ENCODE results near the gene RNF150.

RNF150 gene

DNA sequence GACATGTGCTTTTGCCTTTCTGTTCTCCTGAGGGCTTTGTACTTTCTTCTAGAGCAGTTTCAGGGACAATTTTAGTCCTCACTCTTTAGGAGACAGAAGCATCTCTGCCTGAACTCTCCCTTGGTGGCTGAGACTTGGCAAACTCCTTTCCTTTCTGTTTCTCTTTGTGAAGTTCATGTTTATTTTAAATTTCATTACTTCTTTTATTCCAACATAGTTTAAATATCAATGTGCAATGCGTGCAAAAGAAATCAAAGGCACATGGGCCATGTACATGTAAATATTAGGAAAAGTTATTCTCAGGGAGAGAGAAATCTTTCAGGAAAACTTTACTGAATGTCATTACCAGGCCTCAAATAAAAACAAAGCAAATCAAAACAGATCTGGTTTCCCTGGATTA is 177.6 kb downstream of the RNF150 start:
- H3K36me3 ChIP-seq (ENCODE audit: insufficient read depth, low read depth, low read length), result no peaks in the 10 kb centered on the region
- no peak overlapping the region for H3K27ac ChIP-seq (ENCODE audit: low read length)
- no peaks in the 10 kb centered on the region for H3K9me3 ChIP-seq (ENCODE audit: insufficient read depth, low read depth, low read length)
- H3K4me1 ChIP-seq (ENCODE audit: insufficient read depth, low read length), result peaks cover 5% of the 10 kb centered on the region
- H3K27me3 ChIP-seq (ENCODE audit: insufficient read depth, low read length), result no peaks in the 10 kb centered on the region
- no peak overlapping the region for H3K9ac ChIP-seq (ENCODE audit: low read depth, low read length)
- H3K4me3 ChIP-seq (ENCODE audit: low read length), result no peak overlapping the region

DNA sequence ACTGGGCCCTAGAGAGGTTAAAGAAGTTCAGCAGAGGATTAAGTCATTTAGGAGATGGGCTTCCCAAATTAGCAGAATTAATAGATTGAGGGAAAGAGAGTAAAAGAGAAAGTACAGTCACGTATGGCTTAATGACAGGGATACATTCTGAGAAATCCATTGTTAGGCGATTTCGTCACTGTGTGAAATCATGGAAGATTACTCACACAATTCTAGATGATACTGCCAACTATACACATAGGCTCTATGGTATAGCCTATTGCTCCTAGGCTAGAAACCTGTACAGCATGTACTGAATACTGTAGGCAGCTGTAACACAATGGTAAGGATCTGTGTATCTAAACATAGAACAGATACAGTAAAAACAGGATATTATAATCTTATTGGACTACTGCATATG is 180.6 kb downstream of the RNF150 start:
- H3K36me3 ChIP-seq (ENCODE audit: insufficient read depth, low read depth, low read length), result no peaks in the 10 kb centered on the region
- H3K4me1 ChIP-seq (ENCODE audit: insufficient read depth, low read length), result peaks cover 5% of the 10 kb centered on the region
- H3K27me3 ChIP-seq (ENCODE audit: insufficient read depth, low read length), result no peaks in the 10 kb centered on the region
- no peak overlapping the region for H3K27ac ChIP-seq (ENCODE audit: low read length)
- no peak overlapping the region for H3K9ac ChIP-seq (ENCODE audit: low read depth, low read length)
- no peak overlapping the region for H3K4me3 ChIP-seq (ENCODE audit: low read length)
- no peaks in the 10 kb centered on the region for H3K9me3 ChIP-seq (ENCODE audit: insufficient read depth, low read depth, low read length)

- Histone ChIP-seq H3K4me1 (ENCODE audit: insufficient read depth, low read length) (peaks cover 1% of the 10 kb centered on the region; the same call in 1 of the 2 replicates), H3K9ac (ENCODE audit: low read depth, low read length) (no peak overlapping the region), H3K36me3 (ENCODE audit: insufficient read depth, low read depth, low read length) (no peaks in the 10 kb centered on the region), H3K27me3 (ENCODE audit: insufficient read depth, low read length) (no peaks in the 10 kb centered on the region), H3K27ac (ENCODE audit: low read length) (no peak overlapping the region), H3K4me3 (ENCODE audit: low read length) (no peak overlapping the region), H3K9me3 (ENCODE audit: insufficient read depth, low read depth, low read length) (no peaks in the 10 kb centered on the region)
These were observed 185.8 kb downstream of the RNF150 start for GRCh38 chr4:140947506-140947905.

- Histone ChIP-seq H3K27ac (ENCODE audit: low read length) (no peak overlapping the region), H3K36me3 (ENCODE audit: insufficient read depth, low read depth, low read length) (no peaks in the 10 kb centered on the region), H3K9ac (ENCODE audit: low read depth, low read length) (no peak overlapping the region), H3K27me3 (ENCODE audit: insufficient read depth, low read length) (no peaks in the 10 kb centered on the region), H3K4me1 (ENCODE audit: insufficient read depth, low read length) (no peaks in the 10 kb centered on the region), H3K9me3 (ENCODE audit: insufficient read depth, low read depth, low read length) (no peaks in the 10 kb centered on the region), H3K4me3 (ENCODE audit: low read length) (no peak overlapping the region)
These were observed 188.2 kb downstream of the RNF150 start for GRCh38 chr4:140945106-140945505.

GRCh38 chr4:140944572-140944971 is 188.7 kb downstream of the RNF150 start:
- Histone ChIP-seq H3K27me3 (ENCODE audit: insufficient read depth, low read length) (no peaks in the 10 kb centered on the region), H3K4me1 (ENCODE audit: insufficient read depth, low read length) (no peaks in the 10 kb centered on the region), H3K9me3 (ENCODE audit: insufficient read depth, low read depth, low read length) (no peaks in the 10 kb centered on the region), H3K27ac (ENCODE audit: low read length) (no peak overlapping the region), H3K9ac (ENCODE audit: low read depth, low read length) (no peak overlapping the region), H3K4me3 (ENCODE audit: low read length) (no peak overlapping the region), H3K36me3 (ENCODE audit: insufficient read depth, low read depth, low read length) (no peaks in the 10 kb centered on the region)

DNA sequence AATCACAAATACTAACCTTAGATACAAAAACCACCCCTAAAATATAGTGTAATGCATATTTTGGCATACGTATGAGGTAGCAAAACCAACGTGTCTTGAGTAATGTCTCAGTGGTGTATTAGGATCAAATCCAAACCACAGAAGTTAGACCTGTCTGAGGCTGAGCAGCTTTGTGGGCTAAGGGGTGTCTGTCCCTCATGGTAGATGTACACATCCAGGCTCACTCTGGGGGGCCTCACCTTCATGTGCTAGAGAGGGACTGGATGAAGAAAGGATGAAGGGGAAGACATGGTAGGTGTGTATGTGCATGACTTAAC is 189.1 kb downstream of the RNF150 start:
- Histone ChIP-seq H3K4me1 (ENCODE audit: insufficient read depth, low read length) (no peaks in the 10 kb centered on the region), H3K4me3 (ENCODE audit: low read length) (no peak overlapping the region), H3K27me3 (ENCODE audit: insufficient read depth, low read length) (no peaks in the 10 kb centered on the region), H3K9me3 (ENCODE audit: insufficient read depth, low read depth, low read length) (no peaks in the 10 kb centered on the region), H3K9ac (ENCODE audit: low read depth, low read length) (no peak overlapping the region), H3K36me3 (ENCODE audit: insufficient read depth, low read depth, low read length) (no peaks in the 10 kb centered on the region), H3K27ac (ENCODE audit: low read length) (no peak overlapping the region)

DNA sequence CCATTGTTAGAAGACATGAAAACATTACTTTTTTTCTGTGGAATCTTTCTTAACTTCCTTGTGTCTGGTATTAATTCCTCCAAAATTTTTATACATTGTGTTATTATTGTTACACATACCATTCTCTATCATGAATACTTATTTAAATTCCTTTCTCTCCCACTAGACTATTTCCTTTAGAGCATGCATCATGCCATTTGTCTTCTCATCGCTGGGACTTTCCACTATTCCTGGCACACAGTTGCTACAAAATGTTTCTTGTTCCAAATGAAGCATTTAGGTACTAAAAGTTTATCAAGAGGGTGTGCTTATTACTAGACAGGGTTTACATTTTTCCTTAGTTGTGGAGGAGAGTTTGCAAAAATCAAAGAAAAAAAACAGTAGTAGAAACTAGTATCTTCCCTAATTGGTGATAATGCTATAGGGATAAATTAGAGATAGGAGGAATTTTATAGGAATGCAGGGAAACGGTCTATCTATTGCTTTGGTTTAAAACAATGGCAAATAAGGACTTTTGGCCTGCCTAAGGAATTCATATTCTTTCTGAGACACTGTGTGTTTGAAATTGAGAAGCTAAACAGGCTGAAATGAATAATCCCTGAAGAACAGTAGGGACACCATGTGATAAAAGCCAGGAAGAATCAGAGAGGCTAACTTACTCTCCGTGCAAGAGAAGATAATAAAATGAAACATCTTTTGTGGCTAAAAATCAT is 189.6 kb downstream of the RNF150 start:
- H3K27ac ChIP-seq (ENCODE audit: low read length), result no peak overlapping the region
- no peak overlapping the region for H3K4me3 ChIP-seq (ENCODE audit: low read length)
- no peaks in the 10 kb centered on the region for H3K4me1 ChIP-seq (ENCODE audit: insufficient read depth, low read length)
- H3K36me3 ChIP-seq (ENCODE audit: insufficient read depth, low read depth, low read length), result no peaks in the 10 kb centered on the region
- H3K9me3 ChIP-seq (ENCODE audit: insufficient read depth, low read depth, low read length), result no peaks in the 10 kb centered on the region
- H3K27me3 ChIP-seq (ENCODE audit: insufficient read depth, low read length), result no peaks in the 10 kb centered on the region
- no peak overlapping the region for H3K9ac ChIP-seq (ENCODE audit: low read depth, low read length)

DNA sequence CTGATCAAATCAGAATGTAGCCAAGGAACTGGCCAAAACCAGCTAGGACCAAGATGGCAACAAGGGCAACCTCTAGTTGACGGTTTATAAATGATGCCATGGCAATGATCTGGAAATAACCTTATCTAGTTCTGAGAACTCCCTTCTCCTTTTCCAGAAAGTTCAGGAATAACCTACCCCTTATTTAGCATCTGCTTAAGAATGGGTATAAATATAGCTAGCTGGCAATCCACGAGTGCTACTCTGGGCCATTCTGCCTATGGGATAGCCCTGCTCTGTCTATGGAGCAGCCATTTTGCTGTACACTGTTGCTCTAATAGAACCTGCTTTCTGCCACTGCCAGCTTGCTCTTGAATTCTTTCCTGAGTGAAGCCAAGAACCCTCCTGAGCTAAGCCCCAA is 192.7 kb downstream of the RNF150 start:
- H3K4me3 ChIP-seq (ENCODE audit: low read length), result no peak overlapping the region
- H3K9ac ChIP-seq (ENCODE audit: low read depth, low read length), result no peak overlapping the region
- H3K27ac ChIP-seq (ENCODE audit: low read length), result no peak overlapping the region
- H3K27me3 ChIP-seq (ENCODE audit: insufficient read depth, low read length), result no peaks in the 10 kb centered on the region
- H3K4me1 ChIP-seq (ENCODE audit: insufficient read depth, low read length), result no peaks in the 10 kb centered on the region
- no peaks in the 10 kb centered on the region for H3K9me3 ChIP-seq (ENCODE audit: insufficient read depth, low read depth, low read length)
- no peaks in the 10 kb centered on the region for H3K36me3 ChIP-seq (ENCODE audit: insufficient read depth, low read depth, low read length)

GRCh38 chr4:140937866-140938265 is 195.4 kb downstream of the RNF150 start:
- H3K27ac ChIP-seq (ENCODE audit: low read length), result no peak overlapping the region
- no peaks in the 10 kb centered on the region for H3K36me3 ChIP-seq (ENCODE audit: insufficient read depth, low read depth, low read length)
- no peak overlapping the region for H3K9ac ChIP-seq (ENCODE audit: low read depth, low read length)
- no peaks in the 10 kb centered on the region for H3K4me1 ChIP-seq (ENCODE audit: insufficient read depth, low read length)
- H3K9me3 ChIP-seq (ENCODE audit: insufficient read depth, low read depth, low read length), result no peaks in the 10 kb centered on the region
- H3K27me3 ChIP-seq (ENCODE audit: insufficient read depth, low read length), result no peaks in the 10 kb centered on the region
- no peak overlapping the region for H3K4me3 ChIP-seq (ENCODE audit: low read length)

DNA sequence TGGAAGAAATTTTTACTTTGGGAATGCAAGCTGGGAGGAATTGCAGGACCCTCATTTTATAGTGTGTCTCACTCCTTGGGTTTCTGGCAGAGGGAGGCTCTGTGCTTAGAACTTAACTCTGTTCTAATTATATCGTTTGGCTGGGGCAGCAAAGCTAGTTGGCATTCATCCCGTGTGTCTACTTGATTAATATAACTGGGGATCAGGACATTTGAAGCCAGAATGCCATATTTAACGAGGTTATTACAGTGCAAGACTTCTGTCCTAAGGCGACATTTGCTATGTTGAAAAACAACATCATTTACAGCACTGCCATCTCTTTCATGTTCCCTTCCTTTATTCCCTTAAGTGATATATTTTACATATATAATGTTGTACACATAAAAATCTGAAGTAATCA is 198.0 kb downstream of the RNF150 start:
- Histone ChIP-seq H3K9me3 (ENCODE audit: insufficient read depth, low read depth, low read length) (no peaks in the 10 kb centered on the region), H3K4me3 (ENCODE audit: low read length) (no peak overlapping the region), H3K27ac (ENCODE audit: low read length) (no peak overlapping the region), H3K36me3 (ENCODE audit: insufficient read depth, low read depth, low read length) (no peaks in the 10 kb centered on the region), H3K9ac (ENCODE audit: low read depth, low read length) (no peak overlapping the region), H3K27me3 (ENCODE audit: insufficient read depth, low read length) (no peaks in the 10 kb centered on the region), H3K4me1 (ENCODE audit: insufficient read depth, low read length) (no peaks in the 10 kb centered on the region)

DNA sequence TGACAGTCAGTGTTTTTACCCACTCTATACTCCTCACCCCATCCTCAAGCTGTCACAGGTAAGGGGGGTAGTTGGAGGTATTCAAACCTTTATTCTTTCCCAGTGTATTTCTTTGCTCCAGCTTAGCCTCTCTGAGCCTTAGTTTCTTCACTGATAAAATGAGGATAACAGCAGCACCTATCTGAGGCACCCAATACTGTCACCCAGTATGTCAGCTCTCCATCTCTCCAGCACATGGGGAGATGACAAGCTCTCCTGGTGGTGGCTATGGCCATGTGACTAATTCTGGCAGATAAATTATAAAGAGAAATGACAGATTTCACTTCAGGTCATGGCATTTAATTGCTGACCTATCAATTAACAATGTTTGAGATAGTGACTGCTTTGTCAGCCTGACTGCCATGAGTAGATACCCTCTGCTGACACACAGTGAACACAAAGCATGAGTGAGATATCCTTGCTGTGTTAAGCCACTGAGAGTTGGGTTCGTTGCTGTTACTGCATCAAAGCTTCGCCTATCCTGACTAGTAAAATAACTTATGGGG is 200.7 kb downstream of the RNF150 start:
- Histone ChIP-seq H3K9ac (ENCODE audit: low read depth, low read length) (no peak overlapping the region), H3K27ac (ENCODE audit: low read length) (no peak overlapping the region), H3K36me3 (ENCODE audit: insufficient read depth, low read depth, low read length) (no peaks in the 10 kb centered on the region), H3K27me3 (ENCODE audit: insufficient read depth, low read length) (no peaks in the 10 kb centered on the region), H3K4me3 (ENCODE audit: low read length) (no peak overlapping the region), H3K9me3 (ENCODE audit: insufficient read depth, low read depth, low read length) (no peaks in the 10 kb centered on the region), H3K4me1 (ENCODE audit: insufficient read depth, low read length) (no peaks in the 10 kb centered on the region)

DNA sequence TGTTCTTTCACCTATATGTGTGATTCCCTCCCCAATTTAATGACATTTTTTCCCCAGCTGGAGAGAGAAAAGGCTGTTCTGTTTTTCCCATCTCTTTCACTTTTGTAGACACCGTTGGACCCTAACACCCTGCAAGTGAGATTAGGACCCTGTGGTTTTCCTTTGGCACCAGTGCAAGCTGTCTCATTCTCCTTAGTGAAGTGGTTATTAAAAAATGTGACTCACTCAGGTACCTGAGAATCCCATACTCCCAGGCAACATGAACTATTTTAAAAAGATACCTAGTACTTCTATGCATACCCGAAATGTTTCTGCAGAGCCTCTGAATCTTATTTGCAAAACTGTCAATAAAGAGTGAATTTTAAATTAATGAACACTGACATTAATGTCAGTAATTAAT is 201.4 kb downstream of the RNF150 start:
- no peaks in the 10 kb centered on the region for H3K27me3 ChIP-seq (ENCODE audit: insufficient read depth, low read length)
- 0 out of 2 replicates have a peak, but pooled peaks cover under 1% of the 10 kb centered on the region for H3K4me1 ChIP-seq (ENCODE audit: insufficient read depth, low read length)
- no peaks in the 10 kb centered on the region for H3K36me3 ChIP-seq (ENCODE audit: insufficient read depth, low read depth, low read length)
- H3K27ac ChIP-seq (ENCODE audit: low read length), result no peak overlapping the region
- H3K9me3 ChIP-seq (ENCODE audit: insufficient read depth, low read depth, low read length), result no peaks in the 10 kb centered on the region
- H3K4me3 ChIP-seq (ENCODE audit: low read length), result no peak overlapping the region
- no peak overlapping the region for H3K9ac ChIP-seq (ENCODE audit: low read depth, low read length)

Data from iPS-20b (cell line).